Lower lobe of right lung (tissue), 2 donors: ENCODE results near the gene ANKFN1. TPM values are rescaled to one million over a fixed set of nuclear protein-coding genes. Genes with fewer than 3 reads are reported as not detected.
A peak's percentile ranks its signal among the peaks of the same experiment; 100 is the strongest.

Experiments
- ATAC-seq, 2 donors: fragments of 200-7000 bp; cut with Tn5 transposase; one replicate each; pipeline ENCODE4 v1.9.1; 2020 to 2022; ENCODE audit warnings: mild to moderate bottlenecking in 2 of 2, moderate library complexity in 2 of 2
- DNase-seq: peaks from one replicate; pipeline ENCODE4 v3.0.0-alpha.2; 2020
- H3K27ac ChIP-seq: fragments of 200-600 bp; one replicate; pipeline ENCODE4 v1.8.0; 2022
- H3K27me3 ChIP-seq: fragments of 200-600 bp; one replicate; pipeline ENCODE4 v1.8.0; 2022; ENCODE audit warnings: low read depth
- H3K36me3 ChIP-seq: fragments of 200-600 bp; one replicate; pipeline ENCODE4 v1.8.0; 2022; ENCODE audit warnings: mild to moderate bottlenecking
- H3K4me1 ChIP-seq: fragments of 200-600 bp; one replicate; pipeline ENCODE4 v1.8.0; 2022
- H3K4me3 ChIP-seq: fragments of 200-600 bp; one replicate; pipeline ENCODE4 v1.8.0; 2022; ENCODE audit warnings: mild to moderate bottlenecking
- H3K9me3 ChIP-seq: fragments of 200-600 bp; one replicate; pipeline ENCODE4 v1.8.0; 2022
- CTCF ChIP-seq: fragments of 200-600 bp; IDR thresholded peaks from one replicate; pipeline ENCODE4 v1.8.0; 2022; ENCODE audit warnings: antibody characterized with exemption, mild to moderate bottlenecking
- intact Hi-C: fragments of 100-400 bp; cut with DNase I; formaldehyde crosslinking; loops from one replicate; pipeline ENCODE4 v1.11.0; 2022
- total RNA-seq: library from RNA; stranded (reverse); fragmentation: NEBNext Ultra II Directional; extraction: Animal tissue kit (Norgen Biotek cat#: 25700); gene quantifications from one replicate; pipeline ENCODE4 v1.2.1, GENCODE V29; 2021
- donor health status: DM: no; HTN: yes; CAD: no; lungs with severe emphysema.

The ANKFN1 gene
- total RNA-seq, 1 donor from 2014 or later: 4.3 TPM

GRCh38 chr17:56482229-56482628, 329.0 kb downstream of the ANKFN1 start:
- intact Hi-C loops: no loop called here
- H3K27me3 ChIP-seq: peaks cover 9% of the 10 kb centered on the region
- ATAC-seq (peak in 1 of 2 donors; percentile 80), DNase-seq (no peak)
- no peaks in the 10 kb centered on the region for H3K4me1 ChIP-seq
- H3K36me3 ChIP-seq: no peaks in the 10 kb centered on the region
- H3K9me3 ChIP-seq: no peaks in the 10 kb centered on the region
- H3K4me3 ChIP-seq: no peak overlapping the region
- TF ChIP-seq CTCF: no peak
- no peak overlapping the region for H3K27ac ChIP-seq

DNA sequence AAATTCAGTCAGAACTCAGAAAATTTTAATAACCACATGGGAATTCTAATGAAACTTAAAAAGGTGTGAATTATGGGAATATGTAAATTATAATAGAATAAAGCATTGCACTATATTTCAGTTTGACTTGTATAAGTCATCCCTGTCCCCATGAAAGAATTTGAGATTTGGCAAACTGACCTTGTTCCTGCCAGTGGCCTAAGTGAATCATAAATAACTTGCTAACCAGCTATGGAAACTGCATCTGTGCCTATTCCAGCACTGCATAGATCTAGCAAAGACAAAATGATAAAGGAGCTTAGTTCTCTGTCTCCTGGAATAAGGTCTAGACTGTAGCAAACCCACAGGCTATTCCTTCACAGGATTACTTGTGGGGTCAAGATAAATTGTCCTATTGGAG, 333.5 kb downstream of the ANKFN1 start:
- TF ChIP-seq CTCF: no peak
- no peaks in the 10 kb centered on the region for H3K4me1 ChIP-seq
- H3K36me3 ChIP-seq: no peaks in the 10 kb centered on the region
- DNase-seq (no peak), ATAC-seq (no peak)
- no peak overlapping the region for H3K4me3 ChIP-seq
- peaks cover 5% of the 10 kb centered on the region for H3K27me3 ChIP-seq
- intact Hi-C loops: no loop called here
- no peak overlapping the region for H3K27ac ChIP-seq
- no peaks in the 10 kb centered on the region for H3K9me3 ChIP-seq

DNA sequence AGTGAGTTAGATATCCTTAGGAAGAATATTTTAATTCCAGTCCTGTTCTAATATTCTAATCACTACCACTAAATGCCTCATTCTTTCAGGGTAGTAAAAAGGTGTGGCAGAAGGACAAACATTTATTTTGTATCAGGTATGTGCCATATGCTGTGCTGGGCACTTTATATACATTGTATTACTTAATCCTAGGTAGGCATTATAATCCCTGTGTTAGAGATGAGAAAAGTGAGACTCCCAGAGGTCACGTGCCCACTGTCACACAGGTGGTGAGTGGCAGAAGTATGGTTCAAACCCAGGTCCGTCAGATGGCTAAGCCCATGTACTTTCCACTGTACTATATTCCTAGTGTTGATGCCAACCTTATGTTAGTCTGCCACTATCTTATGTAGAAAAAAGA, 335.5 kb downstream of the ANKFN1 start:
- Histone ChIP-seq H3K4me1 (no peaks in the 10 kb centered on the region), H3K36me3 (no peaks in the 10 kb centered on the region), H3K27ac (no peak overlapping the region), H3K27me3 (no peaks in the 10 kb centered on the region), H3K9me3 (no peaks in the 10 kb centered on the region), H3K4me3 (no peak overlapping the region)
- intact Hi-C loops: no loop called here
- no peak for TF ChIP-seq CTCF
- DNase-seq: no peak
- no peak for ATAC-seq

GRCh38 chr17:56489980-56490379, 336.7 kb downstream of the ANKFN1 start:
- Histone ChIP-seq H3K36me3 (no peaks in the 10 kb centered on the region), H3K9me3 (no peaks in the 10 kb centered on the region), H3K4me1 (no peaks in the 10 kb centered on the region), H3K27ac (no peak overlapping the region), H3K4me3 (no peak overlapping the region), H3K27me3 (no peaks in the 10 kb centered on the region)
- TF ChIP-seq CTCF: no peak
- ATAC-seq (no peak), DNase-seq (no peak)
- intact Hi-C loops: no loop called here

- Histone ChIP-seq H3K4me3 (no peak overlapping the region), H3K36me3 (no peaks in the 10 kb centered on the region), H3K27ac (no peak overlapping the region), H3K9me3 (no peaks in the 10 kb centered on the region), H3K4me1 (no peaks in the 10 kb centered on the region), H3K27me3 (no peaks in the 10 kb centered on the region)
- intact Hi-C loops: no loop called here
- no peak for TF ChIP-seq CTCF
- DNase-seq (no peak), ATAC-seq (no peak)
Observed at GRCh38 chr17:56495556-56495955, 342.3 kb downstream of the ANKFN1 start.

DNA sequence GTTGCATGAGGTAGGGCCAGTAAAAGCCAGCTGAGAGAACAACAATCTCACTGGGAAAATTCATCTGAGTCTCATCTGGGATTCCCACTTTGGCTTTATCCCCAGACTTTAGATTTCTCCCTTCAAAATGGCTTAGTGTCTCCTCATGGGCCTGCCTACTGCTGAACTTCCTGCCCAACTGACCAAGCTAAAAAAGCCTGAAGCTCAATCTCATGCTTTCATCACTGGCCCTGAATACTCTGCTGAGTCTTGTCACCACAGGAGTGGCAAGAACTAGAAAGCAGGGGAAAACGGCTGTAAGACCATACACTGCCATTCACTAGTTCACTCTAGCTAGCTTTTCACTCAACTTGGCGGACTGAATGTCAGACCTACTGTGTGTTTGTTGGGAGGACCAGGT, 343.9 kb downstream of the ANKFN1 start:
- TF ChIP-seq CTCF: no peak
- no peaks in the 10 kb centered on the region for H3K27me3 ChIP-seq
- DNase-seq (no peak), ATAC-seq (no peak)
- no peaks in the 10 kb centered on the region for H3K9me3 ChIP-seq
- no peaks in the 10 kb centered on the region for H3K4me1 ChIP-seq
- no peaks in the 10 kb centered on the region for H3K36me3 ChIP-seq
- intact Hi-C loops: no loop called here
- no peak overlapping the region for H3K4me3 ChIP-seq
- H3K27ac ChIP-seq: no peak overlapping the region
